Activated B cell treated with CpG ODN at 0.5 μM for 24 hours (primary cell): Measurements from ENCODE around the gene MBD3L3. TPM values are rescaled to one million over a fixed set of nuclear protein-coding genes. Genes with fewer than 3 reads are reported as not detected.
"Not testable (repeated sequence)": the region's sequence is repeated elsewhere in the genome, so short reads cannot be mapped to it uniquely, and the experiment has no call there.

Source experiments
- ATAC-seq: fragments of 200-7000 bp; cut with Tn5 transposase; one replicate; pipeline ENCODE4 v1.10.0; 2021; ENCODE audit warnings: low read depth, mild to moderate bottlenecking, moderate library complexity
- CTCF ChIA-PET: fragments of 350-600 bp; sonication (Branson Sonifier 250); formaldehyde crosslinking; loops from one replicate; lab custom pipeline; 2021; ENCODE audit warnings: antibody characterized with exemption; lab: Charles Lee
- POLR2A ChIA-PET: fragments of 350-600 bp; sonication (Branson Sonifier 250); formaldehyde crosslinking; loops from one replicate; lab custom pipeline; 2021; ENCODE audit warnings: antibody characterized with exemption; lab: Charles Lee
- DNase-seq: peaks from one replicate; pipeline ENCODE4 v3.0.0; 2022
- H3K27ac Mint-ChIP-seq: one replicate; pipeline ENCODE4 v1.8.0; 2020; ENCODE audit warnings: mixed read lengths
- H3K27me3 Mint-ChIP-seq: one replicate; pipeline ENCODE4 v1.8.0; 2021; ENCODE audit warnings: mixed read lengths
- H3K36me3 Mint-ChIP-seq: one replicate; pipeline ENCODE4 v1.8.0; 2021; ENCODE audit warnings: low read depth, mixed read lengths
- H3K4me1 Mint-ChIP-seq: one replicate; pipeline ENCODE4 v1.8.0; 2021; ENCODE audit warnings: mixed read lengths
- H3K4me3 Mint-ChIP-seq: one replicate; pipeline ENCODE4 v1.8.0; 2020; ENCODE audit warnings: mild to moderate bottlenecking, mixed read lengths
- H3K9me3 Mint-ChIP-seq: one replicate; pipeline ENCODE4 v1.8.0; 2020; ENCODE audit warnings: mixed read lengths
- intact Hi-C: fragments of 100-400 bp; cut with micrococcal nuclease; formaldehyde crosslinking; loops from one replicate; pipeline ENCODE4 v1.15.1; 2024
- total RNA-seq: library from RNA; stranded (reverse); gene quantifications from 2 replicates; pipeline ENCODE4 v1.2.3, GENCODE V29; 2022
- TF ChIP-seq, protein P1 (sequence below): fragments of 200-600 bp; IDR thresholded peaks from one replicate; pipeline ENCODE4 v1.8.0; 2022; ENCODE audit warnings: antibody characterized with exemption, mild to moderate bottlenecking

Gene MBD3L3
- total RNA-seq, 1 donor from 2014 or later = not detected

DNA sequence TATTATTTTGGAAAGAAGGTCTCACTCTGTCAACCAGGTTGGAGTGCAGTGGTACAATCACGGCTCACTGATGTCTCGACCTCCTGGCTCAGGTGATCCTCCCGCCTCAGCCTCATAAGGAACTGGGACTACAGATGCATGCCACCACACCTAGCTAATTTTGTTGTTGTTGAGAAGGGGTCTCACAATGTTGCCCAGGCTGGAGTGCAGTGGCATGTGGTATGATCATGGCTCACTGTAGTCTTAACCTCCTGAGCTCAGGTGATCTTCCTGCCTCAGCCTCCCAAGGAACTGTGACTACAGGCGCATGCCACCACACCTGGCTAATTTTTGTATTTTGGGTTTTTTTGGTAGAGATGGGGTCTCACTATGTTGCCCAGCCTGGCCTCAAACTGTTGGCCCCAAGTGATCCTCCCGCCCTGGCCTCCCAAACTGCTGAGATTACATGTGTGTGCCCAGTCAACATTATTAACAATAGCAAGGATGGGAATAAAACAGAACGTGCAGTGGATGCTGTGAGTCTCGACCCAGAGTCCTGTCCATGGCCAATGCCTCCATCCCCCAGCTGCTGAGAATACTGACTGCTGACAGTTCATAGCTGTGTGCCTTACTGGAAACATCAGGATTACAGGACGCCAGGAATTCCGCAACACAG lies 5.4 kb upstream of the MBD3L3 start:
- Mint-ChIP-seq H3K27me3 (no peaks in the 10 kb centered on the region), H3K9me3 (peaks cover under 1% of the 10 kb centered on the region), H3K4me1 (peaks cover 1% of the 10 kb centered on the region), H3K27ac (no peak overlapping the region), H3K4me3 (no peak overlapping the region), H3K36me3 (no peaks in the 10 kb centered on the region)
- ChIA-PET CTCF (no interaction called here), POLR2A (interaction anchor here (0.7 kb wide), 1 partner anchor 857 kb away, joined by 3 read pairs; the partner anchor contains the start of gene SNAPC2)
- TF ChIP-seq, protein P1, sequence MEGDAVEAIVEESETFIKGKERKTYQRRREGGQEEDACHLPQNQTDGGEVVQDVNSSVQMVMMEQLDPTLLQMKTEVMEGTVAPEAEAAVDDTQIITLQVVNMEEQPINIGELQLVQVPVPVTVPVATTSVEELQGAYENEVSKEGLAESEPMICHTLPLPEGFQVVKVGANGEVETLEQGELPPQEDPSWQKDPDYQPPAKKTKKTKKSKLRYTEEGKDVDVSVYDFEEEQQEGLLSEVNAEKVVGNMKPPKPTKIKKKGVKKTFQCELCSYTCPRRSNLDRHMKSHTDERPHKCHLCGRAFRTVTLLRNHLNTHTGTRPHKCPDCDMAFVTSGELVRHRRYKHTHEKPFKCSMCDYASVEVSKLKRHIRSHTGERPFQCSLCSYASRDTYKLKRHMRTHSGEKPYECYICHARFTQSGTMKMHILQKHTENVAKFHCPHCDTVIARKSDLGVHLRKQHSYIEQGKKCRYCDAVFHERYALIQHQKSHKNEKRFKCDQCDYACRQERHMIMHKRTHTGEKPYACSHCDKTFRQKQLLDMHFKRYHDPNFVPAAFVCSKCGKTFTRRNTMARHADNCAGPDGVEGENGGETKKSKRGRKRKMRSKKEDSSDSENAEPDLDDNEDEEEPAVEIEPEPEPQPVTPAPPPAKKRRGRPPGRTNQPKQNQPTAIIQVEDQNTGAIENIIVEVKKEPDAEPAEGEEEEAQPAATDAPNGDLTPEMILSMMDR = no peak
- intact Hi-C loops = no loop called here
- DNase-seq (no peak), ATAC-seq (no peak)

DNA sequence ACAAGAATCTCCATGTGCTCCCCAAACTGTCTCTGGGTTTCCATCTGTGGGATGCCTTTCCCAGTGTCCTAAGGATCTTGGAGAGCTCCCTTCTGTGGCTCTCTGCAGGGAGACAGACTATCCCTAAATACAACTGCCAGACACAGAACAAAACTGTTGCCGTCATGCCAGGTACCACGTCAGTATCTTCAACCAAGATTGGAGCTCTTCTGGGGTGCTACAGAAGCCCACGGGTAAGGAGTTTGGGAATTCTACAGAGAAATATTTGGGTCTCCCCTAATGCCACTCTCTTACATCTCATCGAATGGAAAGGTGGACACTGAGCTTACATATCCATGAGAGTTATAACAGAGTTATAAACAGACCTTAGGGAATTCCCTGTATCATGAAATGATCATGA lies 4.9 kb upstream of the MBD3L3 start:
- CTCF ChIA-PET = no interaction called here
- ATAC-seq (no peak), DNase-seq (no peak)
- H3K4me1 Mint-ChIP-seq = no peaks in the 10 kb centered on the region
- TF ChIP-seq, protein P1 = no peak
- no peaks in the 10 kb centered on the region for H3K36me3 Mint-ChIP-seq
- H3K9me3 Mint-ChIP-seq = no peaks in the 10 kb centered on the region
- intact Hi-C loops = no loop called here
- POLR2A ChIA-PET = interaction anchor here (0.7 kb wide), 1 partner anchor 857 kb away, joined by 3 read pairs; the partner anchor contains the start of gene SNAPC2
- no peak overlapping the region for H3K27ac Mint-ChIP-seq
- H3K4me3 Mint-ChIP-seq = no peak overlapping the region
- H3K27me3 Mint-ChIP-seq = no peaks in the 10 kb centered on the region

DNA sequence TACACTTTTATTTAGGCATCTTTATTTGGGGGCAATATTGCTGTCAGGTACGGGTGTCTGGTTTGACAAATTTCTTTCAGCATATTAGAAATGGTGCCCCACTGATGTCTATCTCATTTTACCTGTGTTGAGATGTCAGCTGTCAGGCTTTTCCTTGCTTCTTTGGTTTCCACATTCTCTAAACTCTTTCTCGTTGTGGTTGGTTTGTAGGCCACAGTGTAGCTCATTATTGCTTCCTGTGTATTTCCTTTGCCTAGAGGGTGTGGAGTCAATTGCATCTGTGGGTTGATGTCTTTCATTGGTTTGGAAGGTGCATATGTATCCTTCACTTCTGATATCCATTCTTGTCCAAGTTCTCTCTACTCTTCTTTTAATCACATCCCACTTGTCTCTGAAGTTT lies 1.5 kb upstream of the MBD3L3 start:
- H3K36me3 Mint-ChIP-seq, H3K27me3 Mint-ChIP-seq, CTCF ChIA-PET, H3K9me3 Mint-ChIP-seq, DNase-seq, H3K4me3 Mint-ChIP-seq, H3K27ac Mint-ChIP-seq, POLR2A ChIA-PET, H3K4me1 Mint-ChIP-seq, ATAC-seq, intact Hi-C loops: not testable (repeated sequence)

DNA sequence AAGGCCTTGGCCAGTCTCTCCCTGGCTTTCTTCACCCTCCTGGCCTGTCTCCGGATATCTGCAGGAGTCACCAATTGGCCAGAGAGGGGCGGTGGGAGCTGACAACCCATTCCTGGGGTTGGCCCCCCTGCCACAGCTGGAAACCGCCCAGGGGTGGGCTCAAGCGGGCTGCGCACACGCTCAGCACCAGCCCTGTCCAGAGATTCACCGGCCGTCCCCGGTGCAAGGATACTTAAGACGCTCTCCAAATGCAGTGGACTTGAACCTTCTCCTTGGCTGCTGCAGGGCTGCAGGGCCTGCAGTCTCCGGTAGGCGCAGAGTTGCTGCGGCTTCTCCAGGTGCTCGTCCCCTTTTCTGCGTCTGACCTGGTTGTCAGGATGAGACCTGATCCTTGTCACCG lies 2.1 kb downstream of the MBD3L3 start:
- H3K4me3 Mint-ChIP-seq, H3K9me3 Mint-ChIP-seq, H3K27me3 Mint-ChIP-seq, POLR2A ChIA-PET, intact Hi-C loops, ATAC-seq, H3K4me1 Mint-ChIP-seq, H3K27ac Mint-ChIP-seq, CTCF ChIA-PET, DNase-seq, H3K36me3 Mint-ChIP-seq: not testable (repeated sequence)

DNA sequence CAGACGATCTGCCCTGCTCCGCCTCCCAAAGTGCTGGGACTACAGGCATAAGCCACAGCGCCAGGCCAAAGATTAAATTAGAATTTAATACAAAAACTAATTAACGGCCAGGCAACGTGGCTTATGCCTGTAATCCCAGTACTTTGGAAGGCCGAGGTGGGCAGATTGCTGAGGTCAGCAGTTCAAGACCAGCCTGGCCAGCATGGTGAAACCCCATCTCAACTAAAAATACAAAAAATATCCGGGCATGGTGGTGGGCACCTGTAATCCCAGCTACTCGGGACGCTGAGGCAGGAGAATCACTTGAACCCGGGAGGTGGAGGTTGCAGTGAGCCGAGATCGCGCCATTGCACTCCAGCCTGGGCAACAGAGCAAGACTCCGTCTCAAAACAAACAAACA lies 2.8 kb downstream of the MBD3L3 start:
- ATAC-seq = not testable (repeated sequence)

DNA sequence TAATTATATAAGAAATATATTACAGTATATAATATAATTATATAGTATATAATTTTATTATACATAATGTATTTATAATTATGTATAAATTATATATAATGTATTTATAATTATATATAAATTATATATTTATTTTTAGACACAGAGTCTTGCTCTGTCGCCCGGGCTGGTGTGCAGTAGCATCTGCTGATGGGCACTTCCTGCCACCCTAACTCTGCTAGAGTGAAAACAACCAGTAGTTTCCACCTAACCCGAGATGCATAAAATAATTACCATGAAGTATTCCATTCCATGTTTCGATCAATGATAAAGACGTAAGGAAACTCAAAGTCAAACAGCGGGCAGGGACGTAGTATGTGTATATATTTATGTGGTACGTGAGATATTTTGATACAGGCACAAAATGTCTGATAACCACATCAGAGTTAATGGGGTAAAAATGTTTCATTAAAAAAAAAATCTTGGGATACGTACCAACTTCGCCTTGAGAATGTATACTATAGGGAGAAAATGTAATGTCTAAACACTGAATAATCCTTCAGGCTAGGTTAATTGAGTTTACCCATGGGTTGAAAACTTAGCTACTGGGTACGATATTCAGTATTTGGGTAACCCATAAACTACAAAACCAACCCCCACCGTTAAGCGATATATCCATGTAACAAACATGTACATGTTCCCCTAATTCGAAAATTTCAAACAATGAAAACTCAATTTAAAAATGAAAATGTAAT lies 3.7 kb downstream of the MBD3L3 start:
- H3K27ac Mint-ChIP-seq, CTCF ChIA-PET, POLR2A ChIA-PET, H3K4me3 Mint-ChIP-seq, H3K4me1 Mint-ChIP-seq, DNase-seq, H3K9me3 Mint-ChIP-seq, intact Hi-C loops, H3K27me3 Mint-ChIP-seq, H3K36me3 Mint-ChIP-seq, ATAC-seq: not testable (repeated sequence)

More for the DNA sequence above, 2.8 kb downstream of the MBD3L3 start:
- H3K27me3 Mint-ChIP-seq, H3K4me1 Mint-ChIP-seq, H3K4me3 Mint-ChIP-seq, intact Hi-C loops, H3K27ac Mint-ChIP-seq, H3K9me3 Mint-ChIP-seq, POLR2A ChIA-PET, CTCF ChIA-PET, H3K36me3 Mint-ChIP-seq, DNase-seq: not testable (repeated sequence)

DNA sequence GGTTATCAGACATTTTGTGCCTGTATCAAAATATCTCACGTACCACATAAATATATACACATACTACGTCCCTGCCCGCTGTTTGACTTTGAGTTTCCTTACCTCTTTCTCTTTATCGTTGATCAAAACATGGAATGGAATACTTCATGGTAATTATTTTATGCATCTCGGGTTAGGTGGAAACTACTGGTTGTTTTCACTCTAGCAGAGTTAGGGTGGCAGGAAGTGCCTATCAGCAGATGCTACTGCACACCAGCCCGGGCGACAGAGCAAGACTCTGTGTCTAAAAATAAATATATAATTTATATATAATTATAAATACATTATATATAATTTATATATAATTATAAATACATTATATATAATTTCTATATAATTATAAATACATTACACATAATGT lies 5.6 kb downstream of the MBD3L3 start:
- H3K4me3 Mint-ChIP-seq, H3K36me3 Mint-ChIP-seq, DNase-seq, H3K4me1 Mint-ChIP-seq, ATAC-seq, H3K27ac Mint-ChIP-seq, intact Hi-C loops, CTCF ChIA-PET, H3K9me3 Mint-ChIP-seq, POLR2A ChIA-PET, H3K27me3 Mint-ChIP-seq: not testable (repeated sequence)

DNA sequence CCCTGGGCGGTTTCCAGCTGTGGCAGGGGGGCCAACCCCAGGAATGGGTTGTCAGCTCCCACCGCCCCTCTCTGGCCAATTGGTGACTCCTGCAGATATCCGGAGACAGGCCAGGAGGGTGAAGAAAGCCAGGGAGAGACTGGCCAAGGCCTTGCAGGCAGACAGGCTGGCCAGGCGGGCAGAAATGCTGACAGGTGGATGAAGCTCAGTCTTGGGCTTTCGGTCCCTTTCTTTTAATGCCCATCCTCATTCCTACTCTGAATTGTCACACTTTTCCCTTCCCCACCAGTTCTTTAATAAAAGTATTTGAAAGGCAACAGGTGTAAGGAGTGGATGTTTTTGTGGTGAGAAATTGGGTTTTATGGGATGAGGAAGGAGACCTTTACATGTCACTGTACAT lies 7.1 kb downstream of the MBD3L3 start:
- H3K4me1 Mint-ChIP-seq, H3K4me3 Mint-ChIP-seq, intact Hi-C loops, DNase-seq, ATAC-seq, H3K9me3 Mint-ChIP-seq, POLR2A ChIA-PET, H3K27ac Mint-ChIP-seq, H3K27me3 Mint-ChIP-seq, CTCF ChIA-PET, H3K36me3 Mint-ChIP-seq: not testable (repeated sequence)

DNA sequence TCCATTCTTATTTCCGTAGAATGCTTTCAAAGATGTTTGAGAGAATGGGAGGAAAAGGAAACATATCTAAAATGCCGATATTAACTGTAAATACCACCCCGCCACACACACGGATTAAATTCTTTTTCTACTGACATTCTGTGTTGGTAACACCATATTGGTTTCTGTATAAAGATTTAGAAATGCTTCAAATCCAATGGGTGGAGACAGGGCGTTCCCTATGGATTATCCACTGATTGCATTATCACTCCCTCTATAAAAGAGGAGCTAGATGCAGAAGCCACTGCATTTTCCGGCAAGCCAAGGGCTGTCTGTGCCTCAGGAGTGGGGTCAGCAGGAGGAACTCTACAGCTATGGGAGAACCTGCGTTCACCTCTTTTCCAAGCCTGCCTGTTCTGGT lies 9.5 kb downstream of the MBD3L3 start, which contains the start of gene MBD3L2:
MBD3L2 (plus strand) TSS at position 301 of the 400 bp plus-strand sequence; CDS start at position 354, 53 bp downstream.
- ATAC-seq, CTCF ChIA-PET, H3K9me3 Mint-ChIP-seq, H3K27ac Mint-ChIP-seq, H3K4me3 Mint-ChIP-seq, H3K27me3 Mint-ChIP-seq, H3K36me3 Mint-ChIP-seq, H3K4me1 Mint-ChIP-seq, intact Hi-C loops, DNase-seq, POLR2A ChIA-PET: not testable (repeated sequence)

DNA sequence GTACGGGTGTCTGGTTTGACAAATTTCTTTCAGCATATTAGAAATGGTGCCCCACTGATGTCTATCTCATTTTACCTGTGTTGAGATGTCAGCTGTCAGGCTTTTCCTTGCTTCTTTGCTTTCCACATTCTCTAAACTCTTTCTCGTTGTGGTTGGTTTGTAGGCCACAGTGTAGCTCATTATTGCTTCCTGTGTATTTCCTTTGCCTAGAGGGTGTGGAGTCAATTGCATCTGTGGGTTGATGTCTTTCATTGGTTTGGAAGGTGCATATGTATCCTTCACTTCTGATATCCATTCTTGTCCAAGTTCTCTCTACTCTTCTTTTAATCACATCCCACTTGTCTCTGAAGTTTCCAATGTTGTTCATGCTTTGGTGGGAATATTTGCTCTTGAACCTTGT lies 16.9 kb downstream of the MBD3L3 start:
- ATAC-seq, CTCF ChIA-PET: not testable (repeated sequence)

More for the DNA sequence above, 16.9 kb downstream of the MBD3L3 start:
- DNase-seq, H3K9me3 Mint-ChIP-seq, POLR2A ChIA-PET, H3K27ac Mint-ChIP-seq, intact Hi-C loops, H3K27me3 Mint-ChIP-seq, H3K4me3 Mint-ChIP-seq, H3K4me1 Mint-ChIP-seq, H3K36me3 Mint-ChIP-seq: not testable (repeated sequence)
